Right atrium auricular region (tissue), 2 donors: Measurements from ENCODE around the gene TMEM260. TPM values are rescaled to one million over a fixed set of nuclear protein-coding genes. Genes with fewer than 3 reads are reported as not detected.

Experiments used
- DNase-seq: peaks from one replicate; pipeline ENCODE4 v3.0.0-alpha.2; 2019; ENCODE audit warnings: low spot score
- H3K27ac ChIP-seq, 2 donors: fragments of 200-600 bp; sonication (generic); 1 replicate in 1 of 2; 2 replicates in 1 of 2; pipeline ENCODE4 v1.5.1; 2016 to 2019
- H3K27me3 ChIP-seq, 2 donors: fragments of 200-600 bp; sonication (generic); one replicate each; pipeline versions ENCODE4 v1.5.1 to v1.6.0; 2017 to 2019
- H3K36me3 ChIP-seq: fragments of 200-600 bp; sonication (generic); one replicate; pipeline ENCODE4 v1.5.1; 2016
- H3K4me1 ChIP-seq, 2 donors: fragments of 200-600 bp; sonication (generic); one replicate each; pipeline versions ENCODE4 v1.5.1 to v1.6.0; 2017 to 2019
- H3K4me3 ChIP-seq, 2 donors: fragments of 200-600 bp; sonication (generic); 1 replicate in 1 of 2; 2 replicates in 1 of 2; pipeline ENCODE4 v1.5.1; 2017 to 2019; ENCODE audit warnings: mild to moderate bottlenecking in 1 of 2, moderate library complexity in 1 of 2
- H3K9me3 ChIP-seq, 2 donors: fragments of 200-600 bp; sonication (generic); one replicate each; pipeline ENCODE4 v1.5.1; 2019
- total RNA-seq, 2 donors: library from RNA; depleted of rRNA; stranded (reverse); fragments of >200 nt; gene quantifications; one replicate each; pipeline ENCODE4 v1.1.0, GENCODE V29; 2016
- TF ChIP-seq, protein P1 (sequence below), 2 donors: fragments of 200-600 bp; sonication (generic); IDR thresholded peaks; one replicate each; pipeline ENCODE4 v1.5.1; 2019; ENCODE audit warnings: antibody characterized with exemption in 2 of 2

Gene TMEM260
- 1 to 10 TPM; 5.5 to 7.0 TPM for total RNA-seq

DNA sequence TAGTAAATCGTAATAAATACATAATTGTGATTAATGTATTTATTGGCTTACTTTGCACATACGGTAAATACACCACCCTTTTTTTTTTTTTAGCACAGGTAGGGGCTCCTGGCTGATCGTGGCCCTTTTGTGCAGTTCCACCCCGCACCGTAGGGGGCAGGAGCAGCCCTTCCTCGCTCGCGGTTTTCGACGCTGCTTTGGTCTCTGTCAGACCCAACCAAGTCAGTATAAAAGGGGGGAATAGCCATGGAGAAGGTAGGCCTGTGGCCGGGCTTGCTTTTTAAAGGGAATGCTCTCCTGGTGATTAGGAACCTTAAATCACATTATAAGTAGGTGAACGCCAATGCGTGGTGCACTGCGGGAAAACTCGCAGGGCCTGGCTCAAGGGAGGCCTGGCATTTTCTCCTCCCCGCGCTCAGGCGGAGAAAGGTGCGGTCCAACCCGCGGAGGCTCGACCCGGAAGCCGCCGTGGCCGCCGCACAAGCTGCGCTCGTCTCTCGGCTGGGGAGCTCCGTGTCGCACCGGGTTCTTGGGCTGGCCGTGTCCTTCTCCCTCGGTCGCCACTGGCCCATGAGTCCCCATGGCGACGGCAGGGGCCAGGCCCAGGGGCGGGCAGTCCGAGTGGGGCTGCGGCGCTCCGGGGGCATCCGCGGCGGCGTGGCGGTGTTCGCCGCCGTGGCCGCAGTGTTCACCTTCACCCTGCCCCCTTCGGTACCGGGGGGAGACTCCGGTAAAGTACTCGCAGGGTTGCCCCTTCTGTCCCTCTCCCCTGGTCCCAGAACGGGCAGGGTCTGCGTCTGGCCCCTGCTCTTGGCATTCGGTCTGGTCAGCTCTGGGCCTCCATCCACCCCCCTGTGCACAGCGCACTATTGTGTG lies at the start of gene TMEM260:
TSS of gene TMEM260 (plus strand) at position 454 of the 876 bp plus-strand sequence. CDS start at position 571, 117 bp downstream.
- Histone ChIP-seq H3K27ac (peak within 1 kb of the TSS; percentile 65 to 77), H3K27me3 (no peaks in the 10 kb centered on the region), H3K4me3 (peak within 1 kb of the TSS; percentile 88 to 96), H3K4me1 (peaks cover 0 to 24% of the 10 kb centered on the region in 2 donors), H3K9me3 (no peaks in the 10 kb centered on the region), H3K36me3 (no peaks in the 10 kb centered on the region)
- peak; percentile 85 for DNase-seq
- TF ChIP-seq, protein P1, sequence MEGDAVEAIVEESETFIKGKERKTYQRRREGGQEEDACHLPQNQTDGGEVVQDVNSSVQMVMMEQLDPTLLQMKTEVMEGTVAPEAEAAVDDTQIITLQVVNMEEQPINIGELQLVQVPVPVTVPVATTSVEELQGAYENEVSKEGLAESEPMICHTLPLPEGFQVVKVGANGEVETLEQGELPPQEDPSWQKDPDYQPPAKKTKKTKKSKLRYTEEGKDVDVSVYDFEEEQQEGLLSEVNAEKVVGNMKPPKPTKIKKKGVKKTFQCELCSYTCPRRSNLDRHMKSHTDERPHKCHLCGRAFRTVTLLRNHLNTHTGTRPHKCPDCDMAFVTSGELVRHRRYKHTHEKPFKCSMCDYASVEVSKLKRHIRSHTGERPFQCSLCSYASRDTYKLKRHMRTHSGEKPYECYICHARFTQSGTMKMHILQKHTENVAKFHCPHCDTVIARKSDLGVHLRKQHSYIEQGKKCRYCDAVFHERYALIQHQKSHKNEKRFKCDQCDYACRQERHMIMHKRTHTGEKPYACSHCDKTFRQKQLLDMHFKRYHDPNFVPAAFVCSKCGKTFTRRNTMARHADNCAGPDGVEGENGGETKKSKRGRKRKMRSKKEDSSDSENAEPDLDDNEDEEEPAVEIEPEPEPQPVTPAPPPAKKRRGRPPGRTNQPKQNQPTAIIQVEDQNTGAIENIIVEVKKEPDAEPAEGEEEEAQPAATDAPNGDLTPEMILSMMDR (IDR thresholded peaks at IDR 0.05): peak; percentile 92 to 93

DNA sequence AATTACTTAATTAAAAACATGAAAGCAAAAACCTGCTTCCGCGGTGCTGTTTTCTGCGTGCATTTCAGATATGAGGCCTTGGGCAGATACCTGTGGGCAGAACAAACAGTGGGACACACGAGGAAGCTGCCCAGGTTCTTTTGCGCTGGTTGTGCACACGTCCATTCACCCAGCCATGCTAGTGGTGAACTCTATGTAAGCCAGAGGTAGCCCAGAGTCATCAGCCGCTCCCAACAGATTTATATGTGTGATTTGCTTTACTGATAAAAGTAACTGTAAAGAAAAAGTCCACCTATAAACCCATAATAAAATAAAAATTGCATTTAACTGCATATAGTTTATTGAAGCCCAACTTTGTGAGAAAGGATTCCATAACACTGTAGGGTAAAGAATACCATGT lies 47.1 kb upstream of the TMEM260 start:
- TF ChIP-seq, protein P1 (IDR thresholded peaks at IDR 0.05): no peak
- no peaks in the 10 kb centered on the region for H3K27me3 ChIP-seq

DNA sequence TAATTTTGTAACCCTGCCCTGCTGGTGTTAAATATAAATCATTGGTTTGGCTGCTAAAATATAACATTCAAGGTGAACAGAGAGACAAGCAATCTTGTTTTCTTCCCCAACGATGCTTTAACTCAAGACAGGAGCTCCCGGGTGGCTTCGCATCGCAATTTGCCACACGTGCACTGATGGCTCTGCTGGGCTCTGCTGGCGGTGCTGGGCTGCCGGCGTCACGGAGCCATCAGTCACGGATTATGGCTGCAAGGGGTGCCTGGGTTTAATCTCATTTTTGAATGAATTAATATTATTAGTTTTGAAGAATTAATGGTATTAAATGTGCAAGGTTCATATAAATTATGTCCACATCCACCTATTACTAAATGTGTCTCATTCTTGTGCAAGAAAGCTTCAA lies 44.9 kb upstream of the TMEM260 start:
- H3K36me3 ChIP-seq: no peaks in the 10 kb centered on the region
- H3K27me3 ChIP-seq: no peaks in the 10 kb centered on the region
- H3K4me1 ChIP-seq: no peaks in the 10 kb centered on the region
- H3K9me3 ChIP-seq: no peaks in the 10 kb centered on the region
- no peak for DNase-seq
- TF ChIP-seq, protein P1 (IDR thresholded peaks at IDR 0.05): no peak
- H3K27ac ChIP-seq: no peak overlapping the region
- no peak overlapping the region for H3K4me3 ChIP-seq

More for the DNA sequence above, 47.1 kb upstream of the TMEM260 start:
- no peak overlapping the region for H3K27ac ChIP-seq
- H3K36me3 ChIP-seq: no peaks in the 10 kb centered on the region
- H3K4me3 ChIP-seq: no peak overlapping the region
- H3K9me3 ChIP-seq: no peaks in the 10 kb centered on the region
- H3K4me1 ChIP-seq: no peaks in the 10 kb centered on the region
- DNase-seq: no peak

DNA sequence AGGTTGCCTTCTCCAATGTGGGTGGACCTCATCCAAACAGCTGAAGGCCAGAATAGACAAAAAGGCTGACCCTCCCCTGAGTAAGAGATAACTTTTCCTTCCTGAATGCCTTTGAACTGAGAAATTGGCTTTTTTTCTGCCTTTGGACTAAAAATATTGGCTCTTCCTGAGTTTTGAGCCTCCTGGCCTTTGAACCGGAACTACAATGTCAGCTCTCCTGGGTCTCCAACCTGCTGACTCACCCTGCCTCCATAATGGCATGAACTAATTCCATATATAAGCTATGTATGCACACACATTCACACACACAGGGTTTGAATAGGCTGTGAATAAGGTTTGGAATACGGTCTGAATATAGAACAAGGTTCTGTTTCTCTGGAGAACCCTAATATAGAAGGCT lies 39.7 kb upstream of the TMEM260 start:
- no peak overlapping the region for H3K4me3 ChIP-seq
- H3K9me3 ChIP-seq: no peaks in the 10 kb centered on the region
- H3K27me3 ChIP-seq: no peaks in the 10 kb centered on the region
- no peak overlapping the region for H3K27ac ChIP-seq
- DNase-seq: no peak
- no peaks in the 10 kb centered on the region for H3K36me3 ChIP-seq
- H3K4me1 ChIP-seq: no peaks in the 10 kb centered on the region
- TF ChIP-seq, protein P1 (IDR thresholded peaks at IDR 0.05): no peak

DNA sequence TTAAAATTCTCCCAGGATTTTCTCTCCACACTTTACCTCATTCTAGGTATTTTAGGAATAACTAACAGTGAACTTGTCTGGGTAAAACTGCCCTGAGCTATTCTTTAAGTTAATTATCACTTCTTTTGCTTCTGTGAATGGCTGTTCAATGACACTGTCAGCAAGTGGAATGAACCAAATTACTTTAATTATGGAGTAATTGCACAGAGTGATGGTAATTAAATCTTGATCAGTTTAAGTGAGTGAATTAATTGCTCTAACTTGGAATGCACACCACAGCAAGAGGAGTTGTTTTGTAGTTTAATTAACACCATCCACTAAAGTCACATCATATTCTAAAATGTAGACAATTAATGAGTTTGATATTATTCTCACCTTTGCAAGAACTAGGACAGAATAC lies 36.2 kb upstream of the TMEM260 start:
- TF ChIP-seq, protein P1 (IDR thresholded peaks at IDR 0.05): no peak
- Histone ChIP-seq H3K9me3 (no peaks in the 10 kb centered on the region), H3K36me3 (no peaks in the 10 kb centered on the region), H3K27ac (no peak overlapping the region), H3K4me3 (no peak overlapping the region), H3K4me1 (no peaks in the 10 kb centered on the region), H3K27me3 (no peaks in the 10 kb centered on the region)
- no peak for DNase-seq
